Epithelial cell of esophagus (primary cell): ENCODE results near the gene GRK6.

Experiments used
- DNase-seq: peaks from one replicate; pipeline ENCODE4 v3.0.0; 2010; ENCODE audit warnings: low read depth
- H3K4me3 ChIP-seq: 2 replicates; pipeline ENCODE4 v1.5.1; 2011; ENCODE audit warnings: mild to moderate bottlenecking, low read length, control low read depth
- CTCF ChIP-seq: IDR thresholded peaks from 2 replicates; pipeline ENCODE4 v1.5.1; 2011; ENCODE audit warnings: low read depth, mild to moderate bottlenecking, low read length, control low read depth, inconsistent platforms; ENCODE audit not compliant: insufficient read depth; ENCODE audit errors: missing control alignments

GRK6 gene

GRCh38 chr5:177426566-177427210 is at the start of gene GRK6:
TSS of gene GRK6 (plus strand) at chr5:177426676. CDS start at chr5:177426846, 170 bp downstream.
- DNase-seq: peak; percentile 46
- H3K4me3 ChIP-seq: peak within 1 kb of the TSS; percentile 69
- TF ChIP-seq CTCF: no peak

- TF ChIP-seq CTCF: no peak
- DNase-seq: no peak
- H3K4me3 ChIP-seq: no peak overlapping the region
Observed at GRCh38 chr5:177377851-177378776, 48.4 kb upstream of the GRK6 start.

- TF ChIP-seq CTCF: no peak
- DNase-seq: peak; percentile 96
- no peak overlapping the region for H3K4me3 ChIP-seq
Observed at GRCh38 chr5:177378884-177379883, 47.3 kb upstream of the GRK6 start.

- no peak for TF ChIP-seq CTCF
- no peak for DNase-seq
- no peak overlapping the region for H3K4me3 ChIP-seq
Observed at GRCh38 chr5:177380805-177381126, 45.7 kb upstream of the GRK6 start.

- no peak overlapping the region for H3K4me3 ChIP-seq
- TF ChIP-seq CTCF: peak; percentile 40
- DNase-seq: peak; percentile 39
Observed at GRCh38 chr5:177382423-177383029, 44.0 kb upstream of the GRK6 start.

GRCh38 chr5:177383181-177383580 is 43.3 kb upstream of the GRK6 start:
- no peak for TF ChIP-seq CTCF
- DNase-seq: no peak
- H3K4me3 ChIP-seq: no peak overlapping the region
